H1 (cell line): ENCODE data around the gene SOX12. TPM values are rescaled to one million over a fixed set of nuclear protein-coding genes. Genes with fewer than 3 reads are reported as not detected.

Source experiments
- CTCF ChIA-PET: fragments of 300-600 bp; sonication (Branson Sonifier 250); formaldehyde crosslinking; loops from one replicate; lab custom pipeline; 2021; ENCODE audit not compliant: partially characterized antibody; lab: Charles Lee
- POLR2A ChIA-PET: fragments of 300-600 bp; sonication (Branson Sonifier 250); formaldehyde crosslinking; loops from one replicate; lab custom pipeline; 2021; ENCODE audit warnings: inconsistent platforms; ENCODE audit not compliant: partially characterized antibody; lab: Charles Lee
- DNase-seq, 2 experiments: peaks; one replicate each; pipeline versions ENCODE4 v3.0.0 to v3.0.0-alpha.2; 2010 to 2022; ENCODE audit warnings: low spot score in 2 of 2, low read depth in 1 of 2, mixed read lengths in 1 of 2
- FAIRE-seq: peaks from 2 replicates; lab custom pipeline; 2011; peaks lifted over from hg19 to GRCh38; lab: Jason Lieb, UNC
- H2AFZ ChIP-seq: 2 replicates; pipeline ENCODE4 v1.8.1; 2012; ENCODE audit warnings: low read length, inconsistent platforms
- H2AK5ac ChIP-seq: 2 replicates; pipeline ENCODE4 v1.6.1; 2013; ENCODE audit warnings: low read depth, low read length
- H2BK120ac ChIP-seq: replicated peaks from 2 replicates; pipeline ENCODE3; 2013; ENCODE audit warnings: low read depth, low read length, inconsistent platforms
- H2BK12ac ChIP-seq: 2 replicates; pipeline ENCODE4 v1.6.1; 2013; ENCODE audit warnings: low read depth, low read length
- H2BK15ac ChIP-seq: 2 replicates; pipeline ENCODE4 v1.6.1; 2013; ENCODE audit warnings: low read length
- H2BK20ac ChIP-seq: 2 replicates; pipeline ENCODE4 v1.6.1; 2013; ENCODE audit warnings: low read length
- H2BK5ac ChIP-seq: 2 replicates; pipeline ENCODE4 v1.6.1; 2013; ENCODE audit warnings: low read depth, low read length
- H3K14ac ChIP-seq: 2 replicates; pipeline ENCODE4 v1.6.1; 2013; ENCODE audit warnings: inconsistent platforms; ENCODE audit not compliant: insufficient read length
- H3K18ac ChIP-seq: 2 replicates; pipeline ENCODE4 v1.6.1; 2013; ENCODE audit warnings: low read length; ENCODE audit errors: extremely low read depth
- H3K23ac ChIP-seq: 2 replicates; pipeline ENCODE4 v1.6.1; 2013; ENCODE audit warnings: inconsistent platforms; ENCODE audit not compliant: insufficient read length
- H3K23me2 ChIP-seq: 2 replicates; pipeline ENCODE4 v1.6.1; 2013; ENCODE audit warnings: low read depth, low read length
- H3K27ac ChIP-seq: 2 replicates; pipeline ENCODE4 v1.6.1; 2011; ENCODE audit warnings: low read depth, low read length, inconsistent platforms
- H3K27me3 ChIP-seq, 4 experiments: replicated peaks in 1 of 4; 1 replicate in 1 of 4; 2 replicates in 3 of 4; pipeline versions ENCODE4 v1.6.1 to v1.8.1; 2011 to 2013; ENCODE audit warnings: low read length in 3 of 4, mild to moderate bottlenecking in 3 of 4, inconsistent platforms in 2 of 4, mixed read lengths in 2 of 4, moderate library complexity in 1 of 4; ENCODE audit not compliant: control insufficient read depth in 3 of 4, insufficient read depth in 3 of 4; ENCODE audit errors: extremely low read depth in 1 of 4
- H3K36me3 ChIP-seq, 4 experiments: 2 replicates each; pipeline versions ENCODE4 v1.6.1 to v1.8.1; 2011 to 2013; ENCODE audit warnings: mild to moderate bottlenecking in 4 of 4, low read length in 3 of 4, moderate library complexity in 2 of 4, control low read depth in 1 of 4, inconsistent platforms in 1 of 4; ENCODE audit not compliant: insufficient read depth in 4 of 4, control insufficient read depth in 2 of 4
- H3K4ac ChIP-seq: replicated peaks from 2 replicates; pipeline ENCODE3; 2013; ENCODE audit warnings: low read length, low read depth, mixed read lengths, inconsistent platforms; ENCODE audit not compliant: insufficient read length
- H3K4me1 ChIP-seq, 4 experiments: replicated peaks in 1 of 4; 1 replicate in 1 of 4; 2 replicates in 3 of 4; pipeline versions ENCODE4 v1.6.1 to v1.8.1; 2011 to 2013; ENCODE audit warnings: low read length in 3 of 4, inconsistent platforms in 2 of 4, mixed read lengths in 1 of 4; ENCODE audit not compliant: insufficient read depth in 4 of 4, control insufficient read depth in 3 of 4
- H3K4me2 ChIP-seq, 2 experiments: 2 replicates each; pipeline versions ENCODE4 v1.6.1 to v1.8.1; 2011 to 2013; ENCODE audit warnings: low read depth in 2 of 2, low read length in 2 of 2, control low read depth in 1 of 2, inconsistent platforms in 1 of 2, mild to moderate bottlenecking in 1 of 2; ENCODE audit not compliant: insufficient read depth in 1 of 2
- H3K4me3 ChIP-seq, 4 experiments: fragments of 200-600, 300-600 bp in 1 of 4; sonication (generic), shearing (Covaris generic), sonication (Bioruptor Twin) in 1 of 4; 2 replicates each; pipeline versions ENCODE4 v1.5.1 to v1.8.1; 2011 to 2016; ENCODE audit warnings: low read length in 4 of 4, low read depth in 3 of 4, control low read depth in 2 of 4, inconsistent platforms in 2 of 4, mild to moderate bottlenecking in 2 of 4, mixed read lengths in 1 of 4, moderate library complexity in 1 of 4; ENCODE audit not compliant: insufficient read depth in 2 of 4; ENCODE audit errors: extremely low read depth in 1 of 4
- H3K56ac ChIP-seq: replicated peaks from 2 replicates; pipeline ENCODE3; 2013; ENCODE audit warnings: low read depth, mild to moderate bottlenecking, mixed read lengths, low read length, inconsistent platforms; ENCODE audit not compliant: insufficient read length
- H3K79me1 ChIP-seq: 2 replicates; pipeline ENCODE4 v1.6.1; 2013; ENCODE audit warnings: low read depth, low read length, control low read depth
- H3K79me2 ChIP-seq, 2 experiments: 2 replicates each; pipeline versions ENCODE4 v1.6.1 to v1.8.1; 2012 to 2013; ENCODE audit warnings: low read length in 2 of 2, mild to moderate bottlenecking in 2 of 2, inconsistent platforms in 1 of 2; ENCODE audit not compliant: insufficient read depth in 2 of 2, control insufficient read depth in 1 of 2
- H3K9ac ChIP-seq, 4 experiments: replicated peaks in 1 of 4; 1 replicate in 1 of 4; 2 replicates in 3 of 4; pipeline versions ENCODE4 v1.6.1 to v1.8.1; 2011 to 2013; ENCODE audit warnings: low read depth in 3 of 4, low read length in 3 of 4, control low read depth in 2 of 4, mild to moderate bottlenecking in 2 of 4, moderate library complexity in 2 of 4, inconsistent platforms in 1 of 4; ENCODE audit errors: extremely low read depth in 1 of 4
- H3K9me3 ChIP-seq, 2 experiments: 2 replicates each; pipeline versions ENCODE4 v1.6.1 to v1.8.1; 2012 to 2013; ENCODE audit warnings: mild to moderate bottlenecking in 2 of 2, moderate library complexity in 2 of 2, control low read depth in 1 of 2, inconsistent platforms in 1 of 2, low read depth in 1 of 2, low read length in 1 of 2, mixed read lengths in 1 of 2; ENCODE audit not compliant: insufficient read depth in 2 of 2
- H4K20me1 ChIP-seq, 2 experiments: replicated peaks in 1 of 2; 2 replicates each; pipeline versions ENCODE3 to v1.8.1; 2011 to 2013; ENCODE audit warnings: inconsistent platforms in 2 of 2, low read length in 2 of 2, mild to moderate bottlenecking in 1 of 2; ENCODE audit not compliant: insufficient read depth in 2 of 2, control insufficient read depth in 1 of 2
- H4K5ac ChIP-seq: 2 replicates; pipeline ENCODE4 v1.6.1; 2013; ENCODE audit warnings: low read length, low read depth, mixed read lengths, inconsistent platforms; ENCODE audit not compliant: insufficient read length
- H4K8ac ChIP-seq: 2 replicates; pipeline ENCODE4 v1.8.0; 2013; ENCODE audit warnings: mild to moderate bottlenecking, moderate library complexity, low read length, inconsistent platforms; ENCODE audit not compliant: insufficient read depth; ENCODE audit errors: extremely low read depth
- H4K91ac ChIP-seq: replicated peaks from 2 replicates; pipeline ENCODE3; 2013; ENCODE audit warnings: low read length, mixed read lengths, inconsistent platforms; ENCODE audit not compliant: insufficient read length
- ATF2 ChIP-seq: IDR thresholded peaks from 2 replicates; pipeline ENCODE4 v1.6.1; 2012; ENCODE audit warnings: low read length, inconsistent platforms
- CBX8 ChIP-seq: fragments of 300-800, 300-1000 bp; sonication (generic); IDR thresholded peaks from 2 replicates; pipeline ENCODE4 v1.7.1; 2016; ENCODE audit warnings: low read depth, low read length, borderline replicate concordance
- NRF1 ChIP-seq: IDR thresholded peaks from 2 replicates; pipeline ENCODE4 v1.6.1; 2011; ENCODE audit warnings: mild to moderate bottlenecking, low read depth, low read length, improper control_type of control experiment
- RBBP5 ChIP-seq: IDR thresholded peaks from 2 replicates; pipeline ENCODE4 v1.7.1; 2012; ENCODE audit warnings: low read depth, mild to moderate bottlenecking, inconsistent platforms, low read length, moderate library complexity, borderline replicate concordance
- RXRA ChIP-seq: IDR thresholded peaks from 2 replicates; pipeline ENCODE4 v1.6.1; 2011; ENCODE audit warnings: low read depth, mild to moderate bottlenecking, low read length, moderate library complexity; ENCODE audit not compliant: insufficient read depth
- TAF7 ChIP-seq: optimal IDR thresholded peaks from 2 replicates; pipeline ENCODE3; 2011; ENCODE audit warnings: low read depth, mild to moderate bottlenecking, inconsistent platforms, low read length, moderate library complexity, borderline replicate concordance
- WGBS, 2 experiments: shearing (Covaris generic) in 1 of 2; methylation state at CpG; one replicate each; pipeline versions ENCODE4 v1.1.6 to v1.1.7; 2013 to 2015; ENCODE audit warnings: low lambda C conversion rate in 2 of 2, mixed read lengths in 2 of 2, inconsistent platforms in 1 of 2, low coverage in 1 of 2, missing lambda C conversion rate in 1 of 2; ENCODE audit not compliant: insufficient replicate concordance in 2 of 2, insufficient coverage in 1 of 2, insufficient read length in 1 of 2; ENCODE audit errors: extremely low coverage in 1 of 2, missing lambda C conversion rate in 1 of 2; 5-methylcytosine and 5-hydroxymethylcytosine counted together
- polyA plus RNA-seq, 7 experiments: library from polyadenylated mRNA; depleted of rRNA in 3 of 7; stranded (reverse) in 5 of 7; unstranded in 2 of 7; fragments of >200 nt in 5 of 7; fragments of 200-250 nt in 2 of 7; gene quantifications; 1 replicate in 5 of 7; 2 replicates in 1 of 7; 4 replicates in 1 of 7; pipeline versions ENCODE4 v1.2.1 to v1.2.3, GENCODE V29; 2011 to 2013; ENCODE audit warnings: missing spikeins in 2 of 7, mixed read lengths in 2 of 7
- total RNA-seq: library from RNA; stranded (reverse); fragmentation: NEBNext Ultra II Directional; extraction: Animal tissue kit (Norgen Biotek cat#: 25700); gene quantifications from 2 replicates; pipeline ENCODE4 v1.2.1, GENCODE V29; 2021

The SOX12 gene
- total and polyA plus RNA-seq, 2 of the 8 experiments (the other 6 are each of a cell fraction or from before 2014, with no cell fraction given), result 6.4 to 63.0 TPM

- ChIA-PET POLR2A (interaction anchor here (0.9 to 5.0 kb wide), 10 partner anchors 10 to 98 kb away, joined by 3 to 85 read pairs (median 10); partner anchors contain the start of genes NRSN2, TRIB3 and ZCCHC3), CTCF (interaction anchor here (0.6 to 5.9 kb wide), 24 partner anchors 8 to 407 kb away, joined by 3 to 54 read pairs (median 5); partner anchors contain the start of gene NRSN2)
- Histone ChIP-seq H4K91ac (no peak overlapping the region), H2BK12ac (no peak overlapping the region), H3K4me2 (peak overlapping the region; percentile 28 to 94; a peak in 3 of 4 replicates), H3K79me1 (peaks cover 12% of the 10 kb centered on the region), H3K23me2 (peaks cover 5% of the 10 kb centered on the region; the same call in 1 of the 2 replicates), H4K5ac (no peak overlapping the region), H3K36me3 (peaks cover 0 to 3% (median 0%) of the 10 kb centered on the region in 4 experiments; a peak in 1 of 8 replicates), H3K4me1 (peaks cover 11 to 26% (median 16%) of the 10 kb centered on the region in 4 experiments), H4K8ac (no peak overlapping the region), H3K4me3 (peak overlapping the region in 1 of 4 experiments; percentile 14; a peak in 1 of 8 replicates), H2AK5ac (no peak overlapping the region), H3K23ac (no peak overlapping the region), H3K56ac (no peak overlapping the region), H3K4ac (no peak overlapping the region), H2BK5ac (no peak overlapping the region), H3K79me2 (peaks cover 7 to 31% of the 10 kb centered on the region in 2 experiments), H3K9me3 (no peaks in the 10 kb centered on the region), H4K20me1 (peaks cover 19 to 30% of the 10 kb centered on the region in 2 experiments), H2BK120ac (no peak overlapping the region), H3K9ac (no peak overlapping the region), H3K18ac (no peak overlapping the region), H3K14ac (no peak overlapping the region), H2AFZ (no peak overlapping the region), H2BK20ac (no peak overlapping the region), H3K27ac (no peak overlapping the region), H2BK15ac (no peak overlapping the region), H3K27me3 (0 out of 7 replicates have a peak, but pooled peaks cover 0 to 4% (median 0%) of the 10 kb centered on the region in 4 experiments)
- FAIRE-seq, result no peak
- TF ChIP-seq NRF1 (no peak), RBBP5 (no peak), TAF7 (no peak), ATF2 (no peak), RXRA (no peak), CBX8 (no peak)
- 77% methylated on average over 4 of the region's 4 CpGs; no CpG with 5 or more reads in 1 of the 2 experiments for WGBS, 2 experiments
- DNase-seq, result no peak
Observed at GRCh38 chr20:329851-330232, 4.5 kb downstream of the SOX12 start.
